SK-N-SH (cell line): Measurements from ENCODE around the gene PNPLA1.

ENCODE experiments used
- CTCF ChIP-seq: fragments of 200-600 bp; sonication (generic); IDR thresholded peaks from 2 replicates; pipeline ENCODE4 v1.6.1; 2017; ENCODE audit warnings: antibody characterized with exemption, mild to moderate bottlenecking, moderate library complexity
- EZH2phosphoT487 ChIP-seq: fragments of 200-600 bp; sonication (generic); IDR thresholded peaks from 2 replicates; pipeline ENCODE4 v1.6.1; 2017; ENCODE audit warnings: low read depth, mixed run types, mild to moderate bottlenecking, antibody characterized with exemption, moderate library complexity, borderline replicate concordance
- MXI1 ChIP-seq: IDR thresholded peaks from 2 replicates; pipeline ENCODE4 v1.6.1; 2012; ENCODE audit warnings: mild to moderate bottlenecking, low read depth, low read length, improper control_type of control experiment
- POLR2AphosphoS5 ChIP-seq: IDR thresholded peaks from 2 replicates; pipeline ENCODE4 v1.6.1; 2012; ENCODE audit warnings: low read depth, low read length
- RAD21 ChIP-seq: IDR thresholded peaks from 2 replicates; pipeline ENCODE4 v1.6.1; 2012; ENCODE audit warnings: mild to moderate bottlenecking, low read length
- REST ChIP-seq: IDR thresholded peaks from 2 replicates; pipeline ENCODE4 v1.6.1; 2012; ENCODE audit warnings: mild to moderate bottlenecking, low read depth, low read length, moderate library complexity
- TAF1 ChIP-seq: IDR thresholded peaks from 2 replicates; pipeline ENCODE4 v1.6.1; 2012; ENCODE audit warnings: low read depth, mild to moderate bottlenecking, low read length, moderate library complexity, borderline replicate concordance
- USF1 ChIP-seq: IDR thresholded peaks from 2 replicates; pipeline ENCODE4 v1.4.0; 2012; ENCODE audit warnings: low read depth, borderline replicate concordance
- USF2 ChIP-seq: fragments of 150-350 bp; IDR thresholded peaks from 2 replicates; pipeline ENCODE4 v1.6.1; 2017; ENCODE audit warnings: antibody characterized with exemption, low read length, low read depth, borderline replicate concordance

- no peak for TF ChIP-seq USF1
- no peak for TF ChIP-seq USF2
- no peak for TF ChIP-seq CTCF
- TF ChIP-seq REST, result no peak
- TF ChIP-seq POLR2AphosphoS5, result no peak
- TF ChIP-seq RAD21, result no peak
- no peak for TF ChIP-seq TAF1
- TF ChIP-seq MXI1, result no peak
- no peak for TF ChIP-seq EZH2phosphoT487
Observed at GRCh38 chr6:36230371-36230770, 39.5 kb upstream of the PNPLA1 start.
